SU-DHL-6 (cell line): ENCODE measurements around the gene TRAF2.

Experiments used
- EZH2phosphoT487 ChIP-seq: fragments of 200-600 bp; sonication (generic), shearing (Covaris generic); conservative IDR thresholded peaks from 2 replicates; pipeline ENCODE4 v1.6.1; 2018; ENCODE audit warnings: mild to moderate bottlenecking, antibody characterized with exemption, low read length, moderate library complexity, mixed read lengths
- TF ChIP-seq, protein P1 (sequence below): fragments of 200-600 bp; sonication (generic); IDR thresholded peaks from one replicate; pipeline ENCODE4 v1.5.1; 2017; ENCODE audit warnings: antibody characterized with exemption, mild to moderate bottlenecking, low read length, moderate library complexity; ENCODE audit not compliant: insufficient read depth, poor library complexity, severe bottlenecking

GRCh38 chr9:136949817-136950655, 63.7 kb downstream of the TRAF2 start:
- TF ChIP-seq, protein P1, sequence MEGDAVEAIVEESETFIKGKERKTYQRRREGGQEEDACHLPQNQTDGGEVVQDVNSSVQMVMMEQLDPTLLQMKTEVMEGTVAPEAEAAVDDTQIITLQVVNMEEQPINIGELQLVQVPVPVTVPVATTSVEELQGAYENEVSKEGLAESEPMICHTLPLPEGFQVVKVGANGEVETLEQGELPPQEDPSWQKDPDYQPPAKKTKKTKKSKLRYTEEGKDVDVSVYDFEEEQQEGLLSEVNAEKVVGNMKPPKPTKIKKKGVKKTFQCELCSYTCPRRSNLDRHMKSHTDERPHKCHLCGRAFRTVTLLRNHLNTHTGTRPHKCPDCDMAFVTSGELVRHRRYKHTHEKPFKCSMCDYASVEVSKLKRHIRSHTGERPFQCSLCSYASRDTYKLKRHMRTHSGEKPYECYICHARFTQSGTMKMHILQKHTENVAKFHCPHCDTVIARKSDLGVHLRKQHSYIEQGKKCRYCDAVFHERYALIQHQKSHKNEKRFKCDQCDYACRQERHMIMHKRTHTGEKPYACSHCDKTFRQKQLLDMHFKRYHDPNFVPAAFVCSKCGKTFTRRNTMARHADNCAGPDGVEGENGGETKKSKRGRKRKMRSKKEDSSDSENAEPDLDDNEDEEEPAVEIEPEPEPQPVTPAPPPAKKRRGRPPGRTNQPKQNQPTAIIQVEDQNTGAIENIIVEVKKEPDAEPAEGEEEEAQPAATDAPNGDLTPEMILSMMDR: no peak
- TF ChIP-seq EZH2phosphoT487: no peak
